DND-41 (cell line): ENCODE measurements around the gene NCK2.

ENCODE experiments used
- EZH2 ChIP-seq: IDR thresholded peaks from 3 replicates; pipeline ENCODE4 v1.6.1; 2012; ENCODE audit warnings: borderline replicate concordance, low read depth, mild to moderate bottlenecking, moderate library complexity, low read length, inconsistent platforms; ENCODE audit not compliant: severe bottlenecking
- TF ChIP-seq, protein P1 (sequence below): IDR thresholded peaks from 2 replicates; pipeline ENCODE4 v1.5.1; 2012; ENCODE audit warnings: borderline replicate concordance, low read length, moderate library complexity, mild to moderate bottlenecking; ENCODE audit not compliant: poor library complexity, severe bottlenecking; ENCODE audit errors: extremely low read depth

DNA sequence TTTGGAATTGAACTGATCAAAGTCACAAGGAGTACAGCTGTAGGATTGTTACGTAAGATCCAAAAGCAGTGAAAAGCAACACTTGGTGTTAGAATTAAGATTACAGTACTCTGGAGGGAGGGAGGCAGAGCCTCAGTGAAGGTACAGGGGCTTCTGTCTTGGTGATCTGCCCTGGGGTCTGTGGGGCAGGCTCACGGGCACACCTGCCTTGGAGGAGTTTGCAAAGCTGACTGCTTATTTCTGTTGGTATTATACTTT lies 114.9 kb downstream of the NCK2 start:
- TF ChIP-seq, protein P1, sequence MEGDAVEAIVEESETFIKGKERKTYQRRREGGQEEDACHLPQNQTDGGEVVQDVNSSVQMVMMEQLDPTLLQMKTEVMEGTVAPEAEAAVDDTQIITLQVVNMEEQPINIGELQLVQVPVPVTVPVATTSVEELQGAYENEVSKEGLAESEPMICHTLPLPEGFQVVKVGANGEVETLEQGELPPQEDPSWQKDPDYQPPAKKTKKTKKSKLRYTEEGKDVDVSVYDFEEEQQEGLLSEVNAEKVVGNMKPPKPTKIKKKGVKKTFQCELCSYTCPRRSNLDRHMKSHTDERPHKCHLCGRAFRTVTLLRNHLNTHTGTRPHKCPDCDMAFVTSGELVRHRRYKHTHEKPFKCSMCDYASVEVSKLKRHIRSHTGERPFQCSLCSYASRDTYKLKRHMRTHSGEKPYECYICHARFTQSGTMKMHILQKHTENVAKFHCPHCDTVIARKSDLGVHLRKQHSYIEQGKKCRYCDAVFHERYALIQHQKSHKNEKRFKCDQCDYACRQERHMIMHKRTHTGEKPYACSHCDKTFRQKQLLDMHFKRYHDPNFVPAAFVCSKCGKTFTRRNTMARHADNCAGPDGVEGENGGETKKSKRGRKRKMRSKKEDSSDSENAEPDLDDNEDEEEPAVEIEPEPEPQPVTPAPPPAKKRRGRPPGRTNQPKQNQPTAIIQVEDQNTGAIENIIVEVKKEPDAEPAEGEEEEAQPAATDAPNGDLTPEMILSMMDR = no peak
- no peak for TF ChIP-seq EZH2
